Measurements from ENCODE around the gene MROH2A. TPM values are rescaled to one million over a fixed set of nuclear protein-coding genes. Genes with fewer than 3 reads are reported as not detected.

Gene MROH2A
- total and polyA plus RNA-seq, 11 donors, result 0.75 TPM; not detected in 10

DNA sequence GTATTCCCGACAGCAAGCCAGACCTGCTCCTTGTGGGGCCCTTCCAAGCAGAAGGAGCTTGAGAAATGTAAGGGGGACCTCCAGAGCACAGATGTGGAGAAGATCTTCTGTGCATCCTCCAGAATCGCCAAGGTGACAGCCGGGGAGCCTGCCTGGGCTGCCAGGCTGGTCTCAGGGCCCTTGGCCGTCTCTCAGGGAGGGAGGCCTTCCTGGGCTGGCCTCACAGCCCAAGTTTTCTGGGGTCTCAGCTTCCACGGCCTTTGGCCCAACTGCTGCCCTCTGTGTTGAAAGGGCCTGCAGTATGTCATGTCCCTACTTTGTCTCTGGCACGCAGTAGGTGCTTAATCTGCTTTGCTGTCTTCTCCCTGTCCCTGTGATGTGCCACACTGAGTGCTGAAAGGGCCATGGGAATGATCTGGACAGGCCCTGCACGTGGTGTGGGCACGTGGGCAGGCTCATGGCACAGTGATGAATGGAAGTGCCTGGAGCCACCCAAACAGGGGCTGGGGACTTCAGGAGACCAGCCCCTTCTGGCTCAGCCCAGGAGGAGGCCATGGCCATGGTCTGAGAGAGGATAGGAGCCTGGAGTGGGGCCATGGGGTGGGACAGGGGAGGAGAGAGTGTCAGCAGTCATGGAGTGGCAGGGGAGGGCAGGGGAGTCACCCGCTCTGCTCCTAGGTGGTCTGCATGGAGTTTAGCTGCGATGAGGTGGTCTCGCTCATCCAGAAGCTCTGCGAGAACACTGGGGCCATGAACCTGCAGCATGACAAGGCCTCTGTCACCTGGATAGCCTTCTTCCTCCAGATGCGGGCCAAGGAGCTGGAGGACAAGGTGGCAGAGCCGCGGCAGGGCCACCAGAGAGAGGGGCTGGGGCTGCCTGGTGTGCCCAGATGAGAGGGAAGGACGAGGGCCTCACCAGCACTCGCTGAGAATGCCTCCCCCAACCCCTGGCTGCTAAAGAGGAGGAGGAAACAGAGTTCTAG, 40.8 kb downstream of the MROH2A start:
- H3K27me3 ChIP-seq, result peaks cover 0 to 6% (median 0%) of the 10 kb centered on the region in 9 donors
- 69 to 80% (median 76%) methylated on average over 15 to 17 of the region's 17 CpGs for WGBS, 4 donors
- intact Hi-C loops (cut with DNase I), result no loop called here
- H3K27ac ChIP-seq, result no peak overlapping the region
- no peaks in the 10 kb centered on the region for H3K4me1 ChIP-seq
- TF ChIP-seq POLR2A (IDR thresholded peaks at IDR 0.05), result no peak
- TF ChIP-seq, protein P1, sequence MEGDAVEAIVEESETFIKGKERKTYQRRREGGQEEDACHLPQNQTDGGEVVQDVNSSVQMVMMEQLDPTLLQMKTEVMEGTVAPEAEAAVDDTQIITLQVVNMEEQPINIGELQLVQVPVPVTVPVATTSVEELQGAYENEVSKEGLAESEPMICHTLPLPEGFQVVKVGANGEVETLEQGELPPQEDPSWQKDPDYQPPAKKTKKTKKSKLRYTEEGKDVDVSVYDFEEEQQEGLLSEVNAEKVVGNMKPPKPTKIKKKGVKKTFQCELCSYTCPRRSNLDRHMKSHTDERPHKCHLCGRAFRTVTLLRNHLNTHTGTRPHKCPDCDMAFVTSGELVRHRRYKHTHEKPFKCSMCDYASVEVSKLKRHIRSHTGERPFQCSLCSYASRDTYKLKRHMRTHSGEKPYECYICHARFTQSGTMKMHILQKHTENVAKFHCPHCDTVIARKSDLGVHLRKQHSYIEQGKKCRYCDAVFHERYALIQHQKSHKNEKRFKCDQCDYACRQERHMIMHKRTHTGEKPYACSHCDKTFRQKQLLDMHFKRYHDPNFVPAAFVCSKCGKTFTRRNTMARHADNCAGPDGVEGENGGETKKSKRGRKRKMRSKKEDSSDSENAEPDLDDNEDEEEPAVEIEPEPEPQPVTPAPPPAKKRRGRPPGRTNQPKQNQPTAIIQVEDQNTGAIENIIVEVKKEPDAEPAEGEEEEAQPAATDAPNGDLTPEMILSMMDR (IDR thresholded peaks at IDR 0.05), result no peak
- ATAC-seq, result peak in 1 of 4 donors; percentile 10
- H3K36me3 ChIP-seq, result no peaks in the 10 kb centered on the region
- H3K9me3 ChIP-seq, result peaks cover 0 to 8% (median 0%) of the 10 kb centered on the region in 12 donors
- no peak overlapping the region for H3K4me3 ChIP-seq
- DNase-seq, result no peak

DNA sequence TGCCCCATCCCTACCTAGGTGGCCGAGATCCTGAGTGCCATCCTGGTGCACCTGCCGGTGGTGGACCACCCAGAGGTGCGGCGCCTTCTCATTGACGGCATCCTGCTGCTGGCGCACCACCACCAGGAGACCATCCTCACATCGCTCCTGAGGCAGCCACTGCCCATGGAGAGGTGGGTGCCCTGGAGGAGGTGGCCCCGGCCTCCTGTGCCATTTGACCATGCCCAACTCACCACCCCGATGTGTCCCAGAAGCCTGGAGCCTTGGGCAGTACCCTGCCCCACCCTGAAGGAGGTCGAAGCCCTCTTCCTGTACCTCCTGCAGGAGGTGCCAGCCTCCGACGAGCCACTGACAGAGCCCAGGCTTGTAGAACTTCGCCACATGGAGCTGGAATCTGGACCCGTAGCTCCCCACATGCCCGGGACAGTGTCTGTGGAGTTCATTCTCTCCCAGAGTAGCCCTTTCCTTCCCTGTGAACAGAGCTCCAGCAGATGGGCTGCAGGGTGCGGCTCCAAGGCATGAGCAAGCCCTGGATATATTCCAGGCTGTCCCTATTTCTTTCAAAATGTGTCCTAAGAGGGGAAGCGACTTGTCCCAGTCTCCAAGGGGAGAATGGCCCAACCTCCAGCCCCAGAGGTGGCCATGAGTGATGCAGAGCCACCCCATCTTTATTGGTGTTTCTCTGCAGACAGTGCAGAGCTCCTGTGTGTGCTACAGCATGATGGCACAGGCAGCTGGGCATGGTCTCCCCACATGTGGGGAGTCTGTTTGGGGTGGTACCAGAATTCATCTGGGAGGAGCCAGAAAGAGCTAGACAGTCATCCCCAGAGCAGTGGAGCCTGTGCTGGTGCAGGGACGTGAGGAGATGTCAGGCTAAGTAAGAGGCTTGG, 42.0 kb downstream of the MROH2A start:
- WGBS, 4 donors, result 78 to 84% (median 81%) methylated on average over 14 to 18 of the region's 18 CpGs
- no peaks in the 10 kb centered on the region for H3K4me1 ChIP-seq
- TF ChIP-seq, protein P1 (IDR thresholded peaks at IDR 0.05), result no peak
- TF ChIP-seq POLR2A (IDR thresholded peaks at IDR 0.05), result no peak
- intact Hi-C loops (cut with DNase I), result no loop called here
- peaks cover 0 to 8% (median 0%) of the 10 kb centered on the region in 12 donors for H3K9me3 ChIP-seq
- H3K27me3 ChIP-seq, result peaks cover 0 to 6% (median 0%) of the 10 kb centered on the region in 9 donors
- no peak overlapping the region for H3K27ac ChIP-seq
- H3K36me3 ChIP-seq, result no peaks in the 10 kb centered on the region
- H3K4me3 ChIP-seq, result no peak overlapping the region
- ATAC-seq (no peak), DNase-seq (no peak)

DNA sequence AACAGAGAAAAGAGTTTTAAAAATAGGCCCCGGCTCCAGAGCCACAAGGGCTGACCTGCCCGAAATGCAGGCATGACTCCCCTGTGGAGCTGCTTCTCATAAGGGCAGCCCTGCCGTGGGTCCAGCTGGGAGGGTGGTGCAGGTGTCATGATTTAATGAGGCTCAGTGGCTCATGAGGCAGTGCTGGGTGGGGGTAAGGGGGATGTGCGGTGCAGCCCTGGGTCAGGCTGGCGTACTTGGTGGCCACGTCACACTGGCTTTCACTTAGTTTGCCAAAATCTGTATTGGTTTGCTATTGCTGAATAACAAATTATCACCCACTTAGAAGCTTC, 42.6 kb downstream of the MROH2A start:
- DNase-seq, result no peak
- Histone ChIP-seq H3K9me3 (peaks cover 0 to 8% (median 0%) of the 10 kb centered on the region in 12 donors), H3K4me3 (no peak overlapping the region), H3K27me3 (peaks cover 0 to 6% (median 0%) of the 10 kb centered on the region in 9 donors), H3K36me3 (no peaks in the 10 kb centered on the region), H3K27ac (no peak overlapping the region), H3K4me1 (no peaks in the 10 kb centered on the region)
- TF ChIP-seq, protein P1 (IDR thresholded peaks at IDR 0.05), result no peak
- TF ChIP-seq POLR2A (IDR thresholded peaks at IDR 0.05), result no peak
- no peak for ATAC-seq
- WGBS, 4 donors, result 66 to 83% (median 81%) methylated on average over 6 of the region's 6 CpGs
- intact Hi-C loops (cut with DNase I), result no loop called here

DNA sequence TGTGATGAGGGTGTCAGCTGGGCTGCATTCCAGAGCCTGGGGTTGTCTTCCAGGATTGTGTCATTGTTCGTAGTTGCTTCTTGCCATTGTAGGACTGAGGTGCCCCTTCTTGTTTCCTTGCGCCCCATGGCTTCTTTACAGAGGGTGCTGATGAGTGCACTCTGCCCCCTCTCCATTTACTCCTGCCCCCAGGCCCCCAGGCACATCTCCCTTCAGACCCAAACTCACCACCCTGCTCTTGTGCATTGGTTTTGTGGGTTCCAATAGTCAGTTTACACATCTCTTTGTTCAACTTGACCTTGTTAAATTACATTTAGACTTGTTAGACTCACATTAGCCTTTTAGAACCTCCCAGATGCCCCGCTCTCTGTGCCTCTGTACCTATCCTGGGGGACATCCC, 43.1 kb downstream of the MROH2A start:
- ATAC-seq (no peak), DNase-seq (no peak)
- Histone ChIP-seq H3K36me3 (no peaks in the 10 kb centered on the region), H3K4me1 (no peaks in the 10 kb centered on the region), H3K27me3 (peaks cover 0 to 6% (median 0%) of the 10 kb centered on the region in 9 donors), H3K4me3 (no peak overlapping the region), H3K27ac (no peak overlapping the region), H3K9me3 (peaks cover 0 to 9% (median 0%) of the 10 kb centered on the region in 12 donors)
- 85 to 97% (median 91%) methylated on average over 3 of the region's 3 CpGs for WGBS, 4 donors
- intact Hi-C loops (cut with DNase I), result no loop called here
- no peak for TF ChIP-seq POLR2A (IDR thresholded peaks at IDR 0.05)
- TF ChIP-seq, protein P1 (IDR thresholded peaks at IDR 0.05), result no peak

All from heart left ventricle (tissue), 16 donors.